Thyroid gland (tissue), 4 donors: ENCODE data around the gene DNAH10.

Experiments
- POLR2A ChIP-seq, 2 donors: fragments of 450-650 bp; IDR thresholded peaks; one replicate each; pipeline ENCODE4 v1.6.1; 2017; ENCODE audit warnings: antibody characterized with exemption in 2 of 2, mild to moderate bottlenecking in 2 of 2, moderate library complexity in 1 of 2
- TF ChIP-seq, protein P1 (sequence below), 6 experiments: fragments of 200-600 bp in 3 of 6; fragments of 450-650 bp in 3 of 6; sonication (generic) in 3 of 6; IDR thresholded peaks; one replicate each; pipeline ENCODE4 v1.5.1; 2016 to 2019; ENCODE audit warnings: antibody characterized with exemption in 6 of 6, mild to moderate bottlenecking in 2 of 6, inconsistent platforms in 1 of 6, moderate library complexity in 1 of 6

DNA sequence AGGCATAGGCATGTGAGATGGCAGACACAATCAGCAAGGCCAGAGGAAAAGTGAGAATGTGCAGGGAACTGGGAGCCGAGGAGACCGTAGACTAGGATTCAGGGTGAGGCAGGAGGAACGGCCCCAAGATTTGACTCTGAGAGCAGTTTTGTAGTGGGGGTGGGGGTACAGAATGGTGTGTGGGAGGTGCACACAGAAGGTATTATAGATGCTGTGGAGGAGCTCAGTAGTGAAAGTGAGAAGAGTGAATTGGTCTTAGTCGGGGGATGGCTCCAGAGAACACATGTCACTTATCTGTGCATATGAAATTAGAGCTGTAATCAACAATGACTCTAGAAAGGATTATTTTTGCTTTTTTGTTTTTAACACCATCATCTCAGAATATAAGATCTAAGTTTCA, 222.8 kb downstream of the DNAH10 start:
- TF ChIP-seq, protein P1, sequence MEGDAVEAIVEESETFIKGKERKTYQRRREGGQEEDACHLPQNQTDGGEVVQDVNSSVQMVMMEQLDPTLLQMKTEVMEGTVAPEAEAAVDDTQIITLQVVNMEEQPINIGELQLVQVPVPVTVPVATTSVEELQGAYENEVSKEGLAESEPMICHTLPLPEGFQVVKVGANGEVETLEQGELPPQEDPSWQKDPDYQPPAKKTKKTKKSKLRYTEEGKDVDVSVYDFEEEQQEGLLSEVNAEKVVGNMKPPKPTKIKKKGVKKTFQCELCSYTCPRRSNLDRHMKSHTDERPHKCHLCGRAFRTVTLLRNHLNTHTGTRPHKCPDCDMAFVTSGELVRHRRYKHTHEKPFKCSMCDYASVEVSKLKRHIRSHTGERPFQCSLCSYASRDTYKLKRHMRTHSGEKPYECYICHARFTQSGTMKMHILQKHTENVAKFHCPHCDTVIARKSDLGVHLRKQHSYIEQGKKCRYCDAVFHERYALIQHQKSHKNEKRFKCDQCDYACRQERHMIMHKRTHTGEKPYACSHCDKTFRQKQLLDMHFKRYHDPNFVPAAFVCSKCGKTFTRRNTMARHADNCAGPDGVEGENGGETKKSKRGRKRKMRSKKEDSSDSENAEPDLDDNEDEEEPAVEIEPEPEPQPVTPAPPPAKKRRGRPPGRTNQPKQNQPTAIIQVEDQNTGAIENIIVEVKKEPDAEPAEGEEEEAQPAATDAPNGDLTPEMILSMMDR (IDR thresholded peaks at IDR 0.05), result no peak
- TF ChIP-seq POLR2A (IDR thresholded peaks at IDR 0.05), result no peak
